SK-N-MC (cell line): ENCODE data around the gene STKLD1.

Experiments used
- EZH2 ChIP-seq: fragments of 200-600 bp; sonication (generic); IDR thresholded peaks from one replicate; pipeline ENCODE4 v1.6.1; 2017; ENCODE audit warnings: antibody characterized with exemption
- POLR2AphosphoS5 ChIP-seq: IDR thresholded peaks from 2 replicates; pipeline ENCODE4 v1.6.1; 2012; ENCODE audit warnings: mild to moderate bottlenecking, low read depth, low read length, borderline replicate concordance

DNA sequence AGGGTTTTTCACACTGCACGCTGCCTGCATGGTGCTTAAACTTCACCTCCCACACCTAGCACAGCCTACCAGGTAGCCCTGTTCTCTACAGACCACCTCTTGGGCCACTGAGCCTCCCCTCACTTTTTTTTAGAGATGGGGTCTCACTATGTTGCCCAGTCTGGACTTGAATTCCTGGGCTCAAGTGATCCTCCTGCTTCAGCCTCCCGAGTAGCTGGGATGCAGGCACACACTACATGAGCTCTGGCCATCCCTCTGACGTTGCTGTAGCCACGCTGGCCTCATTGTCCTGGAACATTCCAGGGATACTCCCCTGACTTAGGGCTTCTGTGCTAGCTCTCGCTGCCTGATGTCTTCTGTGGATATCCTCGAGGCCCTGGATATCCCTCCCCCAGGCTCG is 76.4 kb downstream of the STKLD1 start:
- TF ChIP-seq EZH2 (no peak), POLR2AphosphoS5 (no peak)
